ENCODE measurements around the gene NEMP1.
"Not testable (repeated sequence)": the region's sequence is repeated elsewhere in the genome, so short reads cannot be mapped to it uniquely, and the experiment has no call there.

DNA sequence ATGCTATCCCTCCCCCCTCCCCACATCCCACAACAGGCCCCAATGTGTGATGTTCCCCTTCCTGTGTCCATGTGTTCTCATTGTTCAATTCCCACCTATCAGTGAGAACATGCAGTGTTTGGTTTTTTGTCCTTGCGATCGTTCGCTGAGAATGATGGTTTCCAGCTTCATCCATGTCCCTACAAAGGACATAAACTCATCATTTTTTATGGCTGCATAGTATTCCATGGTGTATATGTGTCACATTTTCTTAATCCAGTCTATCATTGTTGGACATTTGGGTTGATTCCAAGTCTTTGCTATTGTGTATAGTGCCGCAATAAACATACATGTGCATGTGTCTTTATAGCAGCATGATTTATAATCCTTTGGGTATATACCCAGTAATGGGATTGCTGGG is 25.4 kb downstream of the NEMP1 start:
- TF ChIP-seq, protein P1, sequence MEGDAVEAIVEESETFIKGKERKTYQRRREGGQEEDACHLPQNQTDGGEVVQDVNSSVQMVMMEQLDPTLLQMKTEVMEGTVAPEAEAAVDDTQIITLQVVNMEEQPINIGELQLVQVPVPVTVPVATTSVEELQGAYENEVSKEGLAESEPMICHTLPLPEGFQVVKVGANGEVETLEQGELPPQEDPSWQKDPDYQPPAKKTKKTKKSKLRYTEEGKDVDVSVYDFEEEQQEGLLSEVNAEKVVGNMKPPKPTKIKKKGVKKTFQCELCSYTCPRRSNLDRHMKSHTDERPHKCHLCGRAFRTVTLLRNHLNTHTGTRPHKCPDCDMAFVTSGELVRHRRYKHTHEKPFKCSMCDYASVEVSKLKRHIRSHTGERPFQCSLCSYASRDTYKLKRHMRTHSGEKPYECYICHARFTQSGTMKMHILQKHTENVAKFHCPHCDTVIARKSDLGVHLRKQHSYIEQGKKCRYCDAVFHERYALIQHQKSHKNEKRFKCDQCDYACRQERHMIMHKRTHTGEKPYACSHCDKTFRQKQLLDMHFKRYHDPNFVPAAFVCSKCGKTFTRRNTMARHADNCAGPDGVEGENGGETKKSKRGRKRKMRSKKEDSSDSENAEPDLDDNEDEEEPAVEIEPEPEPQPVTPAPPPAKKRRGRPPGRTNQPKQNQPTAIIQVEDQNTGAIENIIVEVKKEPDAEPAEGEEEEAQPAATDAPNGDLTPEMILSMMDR (IDR thresholded peaks at IDR 0.05 in 8 of 11, conservative IDR thresholded peaks at IDR 0.05 in 3 of 11), result not testable (repeated sequence)
- not testable (repeated sequence) for TF ChIP-seq POLR2A, POLR2AphosphoS5 (IDR thresholded peaks at IDR 0.05)
